HepG2 (cell line): ENCODE results near the gene RBM8A. TPM values are rescaled to one million over a fixed set of nuclear protein-coding genes. Genes with fewer than 3 reads are reported as not detected.
A peak's percentile ranks its signal among the peaks of the same experiment; 100 is the strongest.

ENCODE experiments used
- FLYWCH1 ChIP-seq: sonication (generic); formaldehyde crosslinking; IDR thresholded peaks from 2 replicates; pipeline ENCODE4 v1.8.1; 2023; ENCODE audit warnings: mild to moderate bottlenecking, missing genetic modification reagents
- GTF3A ChIP-seq: sonication (generic); formaldehyde crosslinking; conservative IDR thresholded peaks from 2 replicates; pipeline ENCODE4 v1.4.0; 2020; ENCODE audit warnings: mild to moderate bottlenecking, missing genetic modification reagents
- HNF1B ChIP-seq: sonication (generic); formaldehyde crosslinking; IDR thresholded peaks from 2 replicates; pipeline ENCODE4 v1.5.1; 2020; ENCODE audit warnings: mild to moderate bottlenecking, moderate library complexity, missing genetic modification reagents
- JDP2 ChIP-seq: sonication (generic); formaldehyde crosslinking; IDR thresholded peaks from 2 replicates; pipeline ENCODE4 v1.8.1; 2022; ENCODE audit warnings: missing genetic modification reagents, borderline replicate concordance
- MTA1 ChIP-seq: sonication (generic); formaldehyde crosslinking; IDR thresholded peaks from 2 replicates; pipeline ENCODE4 v1.4.0; 2020; ENCODE audit warnings: missing genetic modification reagents, mild to moderate bottlenecking, borderline replicate concordance
- TEF ChIP-seq: sonication (generic); formaldehyde crosslinking; IDR thresholded peaks from 2 replicates; pipeline ENCODE4 v1.5.0; 2020; ENCODE audit warnings: missing genetic modification reagents
- TIGD3 ChIP-seq: sonication (generic); formaldehyde crosslinking; IDR thresholded peaks from 2 replicates; pipeline ENCODE4 v1.5.1; 2020; ENCODE audit warnings: mild to moderate bottlenecking, missing genetic modification reagents, borderline replicate concordance
- ZNF280D ChIP-seq: sonication (generic); formaldehyde crosslinking; IDR thresholded peaks from 2 replicates; pipeline ENCODE4 v1.5.1; 2020; ENCODE audit warnings: mild to moderate bottlenecking, missing genetic modification reagents
- ZNF367 ChIP-seq: sonication (generic); formaldehyde crosslinking; IDR thresholded peaks from 2 replicates; pipeline ENCODE4 v1.4.0; 2020; ENCODE audit warnings: missing genetic modification reagents, borderline replicate concordance
- ZNF513 ChIP-seq: sonication (generic); formaldehyde crosslinking; conservative IDR thresholded peaks from 2 replicates; pipeline ENCODE4 v1.5.0; 2020; ENCODE audit warnings: missing genetic modification reagents
- ZNF609 ChIP-seq: sonication (generic); formaldehyde crosslinking; IDR thresholded peaks from 2 replicates; pipeline ENCODE4 v1.4.0; 2020; ENCODE audit warnings: mild to moderate bottlenecking, missing genetic modification reagents, borderline replicate concordance
- ZNF737 ChIP-seq: sonication (generic); formaldehyde crosslinking; IDR thresholded peaks from 2 replicates; pipeline ENCODE4 v1.5.0; 2020; ENCODE audit warnings: missing genetic modification reagents, mild to moderate bottlenecking, borderline replicate concordance
- polyA plus RNA-seq, 8 experiments: library from polyadenylated mRNA; depleted of rRNA in 3 of 8; stranded (reverse) in 7 of 8; unstranded in 1 of 8; fragments of >200 nt; fragmentation: Illumina TruSeq in 4 of 8; extraction: Trizol in 4 of 8; gene quantifications; 2 replicates each; pipeline versions ENCODE4 v1.2.1 to v1.2.3, GENCODE V29; 2011 to 2016; ENCODE audit warnings: low read depth in 4 of 8, missing spikeins in 1 of 8, mixed read lengths in 1 of 8; ENCODE audit not compliant: insufficient read depth in 1 of 8
- total RNA-seq, 5 experiments: library from RNA; depleted of rRNA; stranded (reverse); fragments of >200 nt; fragmentation: Illumina TruSeq; extraction: Trizol; gene quantifications; 2 replicates each; pipeline ENCODE4 v1.2.3, GENCODE V29; 2016; ENCODE audit warnings: low read depth in 1 of 5

Gene RBM8A
- total and polyA plus RNA-seq, 2 of the 13 experiments (the other 11 are each of a cell fraction or from before 2014, with no cell fraction given) = 106 to 162 TPM

- TF ChIP-seq MTA1 (CRISPR knock-in tag) (peak; percentile 81; the same call in 1 of the 2 replicates), TEF (CRISPR knock-in tag) (no peak), ZNF513 (no peak), ZNF737 (CRISPR knock-in tag) (no peak), JDP2 (CRISPR knock-in tag) (no peak), ZNF280D (CRISPR knock-in tag) (no peak), HNF1B (CRISPR knock-in tag) (0 out of 2 replicates have a peak, but pooled peaks have one; percentile 37), ZNF609 (CRISPR knock-in tag) (0 out of 2 replicates have a peak, but pooled peaks have one; percentile 16), FLYWCH1 (CRISPR knock-in tag) (no peak), TIGD3 (no peak), GTF3A (CRISPR knock-in tag) (peak; percentile 46; the same call in 1 of the 2 replicates), ZNF367 (no peak)
These were observed 34.3 kb upstream of the RBM8A start (continued) for GRCh38 chr1:145961425-145962156.
